GM23338 (cell line): Measurements from ENCODE around the gene SLC25A39. TPM values are rescaled to one million over a fixed set of nuclear protein-coding genes. Genes with fewer than 3 reads are reported as not detected.

Source experiments
- ATAC-seq: fragments of 200-7000 bp; cut with Tn5 transposase; 3 replicates; pipeline ENCODE4 v1.9.1; 2020
- DNase-seq: peaks from one replicate; pipeline ENCODE4 v3.0.0-alpha.2; 2015; ENCODE audit warnings: low spot score
- H2AFZ ChIP-seq: fragments of 200-600 bp; sonication (generic); 2 replicates; pipeline ENCODE4 v1.8.0; 2016; ENCODE audit warnings: antibody characterized with exemption, mild to moderate bottlenecking, moderate library complexity
- H3F3A ChIP-seq: fragments of 200-600 bp; sonication (generic); replicated peaks from 2 replicates; pipeline ENCODE4 v1.8.0; 2017; ENCODE audit warnings: antibody characterized with exemption, mixed run types, low read depth
- H3K27ac ChIP-seq: fragments of 200-600 bp; sonication (generic); 2 replicates; pipeline ENCODE4 v1.6.1; 2016; ENCODE audit warnings: low read depth
- H3K27me3 ChIP-seq: fragments of 200-600 bp; sonication (generic); 2 replicates; pipeline ENCODE4 v1.8.0; 2016; ENCODE audit warnings: mild to moderate bottlenecking, mixed run types, moderate library complexity; ENCODE audit not compliant: insufficient read depth
- H3K36me3 ChIP-seq: fragments of 200-600 bp; sonication (generic); 2 replicates; pipeline ENCODE4 v1.8.0; 2016; ENCODE audit warnings: mild to moderate bottlenecking; ENCODE audit not compliant: insufficient read depth
- H3K4me1 ChIP-seq: fragments of 200-600 bp; sonication (generic); 2 replicates; pipeline ENCODE4 v1.8.0; 2016; ENCODE audit warnings: mild to moderate bottlenecking, moderate library complexity; ENCODE audit not compliant: insufficient read depth
- H3K4me2 ChIP-seq: fragments of 200-600 bp; sonication (generic); 2 replicates; pipeline ENCODE4 v1.7.1; 2017; ENCODE audit warnings: mixed run types
- H3K4me3 ChIP-seq: fragments of 200-600 bp; sonication (generic); 2 replicates; pipeline ENCODE4 v1.6.1; 2016; ENCODE audit warnings: mixed run types
- H3K79me2 ChIP-seq: fragments of 200-600 bp; sonication (generic); replicated peaks from 2 replicates; pipeline ENCODE4 v1.8.0; 2017; ENCODE audit warnings: mild to moderate bottlenecking; ENCODE audit not compliant: insufficient read depth
- H3K9me2 ChIP-seq: fragments of 200-600 bp; sonication (generic); 2 replicates; pipeline ENCODE4 v1.8.0; 2017; ENCODE audit not compliant: insufficient read depth
- H4K20me1 ChIP-seq: fragments of 200-600 bp; sonication (generic); replicated peaks from 2 replicates; pipeline ENCODE4 v1.8.0; 2017; ENCODE audit warnings: mild to moderate bottlenecking; ENCODE audit not compliant: insufficient read depth
- H3K27ac Mint-ChIP-seq: 2 replicates; pipeline ENCODE4 v1.8.0; 2020; ENCODE audit warnings: inconsistent platforms, mild to moderate bottlenecking, moderate library complexity, mixed read lengths
- H3K27me3 Mint-ChIP-seq: 3 replicates; pipeline ENCODE4 v1.8.0; 2022; ENCODE audit warnings: low read depth, mild to moderate bottlenecking, moderate library complexity, mixed read lengths, inconsistent platforms; ENCODE audit not compliant: insufficient read depth, poor library complexity
- H3K36me3 Mint-ChIP-seq: 3 replicates; pipeline ENCODE4 v1.8.0; 2021; ENCODE audit warnings: low read depth, mild to moderate bottlenecking, inconsistent platforms, moderate library complexity, mixed read lengths
- H3K4me1 Mint-ChIP-seq: 3 replicates; pipeline ENCODE4 v1.8.0; 2020; ENCODE audit warnings: mild to moderate bottlenecking, inconsistent platforms, mixed read lengths
- H3K4me3 Mint-ChIP-seq: 3 replicates; pipeline ENCODE4 v1.8.0; 2021; ENCODE audit warnings: moderate library complexity, mild to moderate bottlenecking, inconsistent platforms, mixed read lengths
- H3K9me3 Mint-ChIP-seq: 3 replicates; pipeline ENCODE4 v1.8.0; 2020; ENCODE audit warnings: moderate library complexity, mild to moderate bottlenecking, inconsistent platforms, mixed read lengths
- CTCF ChIP-seq, 2 experiments: fragments of 200-600 bp in 1 of 2; sonication (generic) in 1 of 2; conservative IDR thresholded peaks; 2 replicates each; pipeline versions ENCODE4 v1.5.1 to v1.6.1; 2016 to 2017; ENCODE audit warnings: antibody characterized with exemption in 2 of 2, low read depth in 2 of 2, mild to moderate bottlenecking in 2 of 2, moderate library complexity in 1 of 2
- EZH2 ChIP-seq: fragments of 200-600 bp; sonication (generic); IDR thresholded peaks from one replicate; pipeline ENCODE4 v1.8.0; 2017; ENCODE audit warnings: antibody characterized with exemption, mild to moderate bottlenecking, low read depth; ENCODE audit not compliant: unreplicated experiment
- EZH2phosphoT487 ChIP-seq: fragments of 200-600 bp; sonication (generic); IDR thresholded peaks from one replicate; pipeline ENCODE4 v1.8.1; 2018; ENCODE audit warnings: antibody characterized with exemption; ENCODE audit not compliant: unreplicated experiment
- POLR2AphosphoS5 ChIP-seq: IDR thresholded peaks from 2 replicates; pipeline ENCODE4 v1.6.1; 2016; ENCODE audit warnings: antibody characterized with exemption, low read depth
- polyA plus RNA-seq: library from polyadenylated mRNA; unstranded; fragments of >200 nt; fragmentation: Nextera tagmentation; extraction: Ambion mirVana; gene quantifications from 2 replicates; pipeline ENCODE4 v1.2.1, GENCODE V29; 2016
- total RNA-seq: library from RNA; depleted of rRNA; stranded (reverse); fragments of >200 nt; shearing (Covaris generic); gene quantifications from 2 replicates; pipeline ENCODE4 v1.2.3, GENCODE V29; 2014
- TF ChIP-seq, protein P1 (sequence below): fragments of 250-450 bp; sonication (Bioruptor Pico); IDR thresholded peaks from 2 replicates; pipeline ENCODE4 v1.5.0; 2020; ENCODE audit warnings: mild to moderate bottlenecking, moderate library complexity

Gene SLC25A39
- total and polyA plus RNA-seq, 2 experiments from 2014 or later, result 184 to 202 TPM

GRCh38 chr17:44334315-44334714, 9.7 kb upstream of the SLC25A39 start (continued):
- no peak for TF ChIP-seq CTCF (conservative IDR thresholded peaks at IDR 0.05; ENCODE audit: low read depth in 2 of 2)

DNA sequence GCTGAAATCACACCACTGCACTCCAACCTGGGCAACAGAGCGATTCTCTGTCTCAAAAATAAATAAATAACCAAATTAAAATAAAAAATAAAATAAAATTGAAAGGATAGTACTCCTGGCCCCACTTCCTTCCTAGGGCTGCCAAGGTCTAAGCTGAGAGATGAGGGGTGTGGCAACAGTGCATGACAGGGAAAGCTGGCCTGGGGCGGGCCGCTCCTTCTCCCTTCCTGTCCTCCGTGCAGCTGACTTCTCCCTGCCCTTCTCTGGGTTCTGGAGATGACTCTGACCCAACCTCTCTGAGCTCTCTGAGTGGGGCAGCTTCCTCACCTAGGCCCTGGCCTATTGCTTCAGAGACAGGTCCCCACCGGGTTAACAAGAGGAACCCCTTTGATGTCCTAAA, 8.7 kb upstream of the SLC25A39 start:
- H3K4me1 Mint-ChIP-seq, result peaks cover 11% of the 10 kb centered on the region
- H3K27me3 Mint-ChIP-seq, result peaks cover 7% of the 10 kb centered on the region
- H4K20me1 ChIP-seq, result no peaks in the 10 kb centered on the region
- TF ChIP-seq POLR2AphosphoS5 (no peak), EZH2 (no peak), EZH2phosphoT487 (no peak)
- TF ChIP-seq, protein P1, sequence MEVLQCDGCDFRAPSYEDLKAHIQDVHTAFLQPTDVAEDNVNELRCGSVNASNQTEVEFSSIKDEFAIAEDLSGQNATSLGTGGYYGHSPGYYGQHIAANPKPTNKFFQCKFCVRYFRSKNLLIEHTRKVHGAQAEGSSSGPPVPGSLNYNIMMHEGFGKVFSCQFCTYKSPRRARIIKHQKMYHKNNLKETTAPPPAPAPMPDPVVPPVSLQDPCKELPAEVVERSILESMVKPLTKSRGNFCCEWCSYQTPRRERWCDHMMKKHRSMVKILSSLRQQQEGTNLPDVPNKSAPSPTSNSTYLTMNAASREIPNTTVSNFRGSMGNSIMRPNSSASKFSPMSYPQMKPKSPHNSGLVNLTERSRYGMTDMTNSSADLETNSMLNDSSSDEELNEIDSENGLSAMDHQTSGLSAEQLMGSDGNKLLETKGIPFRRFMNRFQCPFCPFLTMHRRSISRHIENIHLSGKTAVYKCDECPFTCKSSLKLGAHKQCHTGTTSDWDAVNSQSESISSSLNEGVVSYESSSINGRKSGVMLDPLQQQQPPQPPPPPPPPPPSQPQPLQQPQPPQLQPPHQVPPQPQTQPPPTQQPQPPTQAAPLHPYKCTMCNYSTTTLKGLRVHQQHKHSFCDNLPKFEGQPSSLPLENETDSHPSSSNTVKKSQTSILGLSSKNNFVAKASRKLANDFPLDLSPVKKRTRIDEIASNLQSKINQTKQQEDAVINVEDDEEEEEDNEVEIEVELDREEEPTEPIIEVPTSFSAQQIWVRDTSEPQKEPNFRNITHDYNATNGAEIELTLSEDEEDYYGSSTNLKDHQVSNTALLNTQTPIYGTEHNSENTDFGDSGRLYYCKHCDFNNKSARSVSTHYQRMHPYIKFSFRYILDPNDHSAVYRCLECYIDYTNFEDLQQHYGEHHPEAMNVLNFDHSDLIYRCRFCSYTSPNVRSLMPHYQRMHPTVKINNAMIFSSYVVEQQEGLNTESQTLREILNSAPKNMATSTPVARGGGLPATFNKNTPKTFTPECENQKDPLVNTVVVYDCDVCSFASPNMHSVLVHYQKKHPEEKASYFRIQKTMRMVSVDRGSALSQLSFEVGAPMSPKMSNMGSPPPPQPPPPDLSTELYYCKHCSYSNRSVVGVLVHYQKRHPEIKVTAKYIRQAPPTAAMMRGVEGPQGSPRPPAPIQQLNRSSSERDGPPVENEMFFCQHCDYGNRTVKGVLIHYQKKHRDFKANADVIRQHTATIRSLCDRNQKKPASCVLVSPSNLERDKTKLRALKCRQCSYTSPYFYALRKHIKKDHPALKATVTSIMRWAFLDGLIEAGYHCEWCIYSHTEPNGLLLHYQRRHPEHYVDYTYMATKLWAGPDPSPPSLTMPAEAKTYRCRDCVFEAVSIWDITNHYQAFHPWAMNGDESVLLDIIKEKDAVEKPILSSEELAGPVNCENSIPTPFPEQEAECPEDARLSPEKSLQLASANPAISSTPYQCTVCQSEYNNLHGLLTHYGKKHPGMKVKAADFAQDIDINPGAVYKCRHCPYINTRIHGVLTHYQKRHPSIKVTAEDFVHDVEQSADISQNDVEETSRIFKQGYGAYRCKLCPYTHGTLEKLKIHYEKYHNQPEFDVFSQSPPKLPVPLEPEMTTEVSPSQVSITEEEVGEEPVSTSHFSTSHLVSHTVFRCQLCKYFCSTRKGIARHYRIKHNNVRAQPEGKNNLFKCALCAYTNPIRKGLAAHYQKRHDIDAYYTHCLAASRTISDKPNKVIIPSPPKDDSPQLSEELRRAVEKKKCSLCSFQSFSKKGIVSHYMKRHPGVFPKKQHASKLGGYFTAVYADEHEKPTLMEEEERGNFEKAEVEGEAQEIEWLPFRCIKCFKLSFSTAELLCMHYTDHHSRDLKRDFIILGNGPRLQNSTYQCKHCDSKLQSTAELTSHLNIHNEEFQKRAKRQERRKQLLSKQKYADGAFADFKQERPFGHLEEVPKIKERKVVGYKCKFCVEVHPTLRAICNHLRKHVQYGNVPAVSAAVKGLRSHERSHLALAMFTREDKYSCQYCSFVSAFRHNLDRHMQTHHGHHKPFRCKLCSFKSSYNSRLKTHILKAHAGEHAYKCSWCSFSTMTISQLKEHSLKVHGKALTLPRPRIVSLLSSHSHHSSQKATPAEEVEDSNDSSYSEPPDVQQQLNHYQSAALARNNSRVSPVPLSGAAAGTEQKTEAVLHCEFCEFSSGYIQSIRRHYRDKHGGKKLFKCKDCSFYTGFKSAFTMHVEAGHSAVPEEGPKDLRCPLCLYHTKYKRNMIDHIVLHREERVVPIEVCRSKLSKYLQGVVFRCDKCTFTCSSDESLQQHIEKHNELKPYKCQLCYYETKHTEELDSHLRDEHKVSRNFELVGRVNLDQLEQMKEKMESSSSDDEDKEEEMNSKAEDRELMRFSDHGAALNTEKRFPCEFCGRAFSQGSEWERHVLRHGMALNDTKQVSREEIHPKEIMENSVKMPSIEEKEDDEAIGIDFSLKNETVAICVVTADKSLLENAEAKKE (CRISPR knock-in tag), result no peak
- no peak overlapping the region; the same call in 1 of the 2 replicates for H2AFZ ChIP-seq
- no peak overlapping the region for H3K4me2 ChIP-seq
- H3K4me3 ChIP-seq, result no peak overlapping the region
- H3K4me3 Mint-ChIP-seq, result no peak overlapping the region
- no peaks in the 10 kb centered on the region for H3K36me3 ChIP-seq
- H3K27me3 ChIP-seq, result no peaks in the 10 kb centered on the region
- ATAC-seq (no peak), DNase-seq (no peak)
- no peaks in the 10 kb centered on the region for H3K79me2 ChIP-seq
- 0 out of 2 replicates have a peak, but pooled peaks cover 2% of the 10 kb centered on the region for H3F3A ChIP-seq
- H3K9me2 ChIP-seq, result no peaks in the 10 kb centered on the region
- H3K27ac ChIP-seq, result no peak overlapping the region
- no peak overlapping the region for H3K27ac Mint-ChIP-seq
- H3K9me3 Mint-ChIP-seq, result no peaks in the 10 kb centered on the region
- H3K4me1 ChIP-seq, result no peaks in the 10 kb centered on the region; the same call in 1 of the 2 replicates
- H3K36me3 Mint-ChIP-seq, result no peaks in the 10 kb centered on the region
